A673 (cell line): ENCODE results near the gene PET117. TPM values are rescaled to one million over a fixed set of nuclear protein-coding genes. Genes with fewer than 3 reads are reported as not detected.

ENCODE experiments used
- BruUV-seq: library from RNA; stranded (reverse); fragments of 400-500 nt; replicated peaks from 2 replicates; lab custom pipeline; 2021; lab: Mats Ljungman, UMichigan
- CTCF ChIA-PET: fragments of 300-600 bp; sonication (Branson Sonifier 250); formaldehyde crosslinking; loops from one replicate; lab custom pipeline; 2022; ENCODE audit warnings: antibody characterized with exemption; lab: Charles Lee
- POLR2A ChIA-PET: fragments of 300-600 bp; sonication (Branson Sonifier 250); formaldehyde crosslinking; loops from one replicate; lab custom pipeline; 2022; ENCODE audit warnings: antibody characterized with exemption; ENCODE audit not compliant: low non-redundant PET; lab: Charles Lee
- DNase-seq: peaks from one replicate; pipeline ENCODE4 v3.0.0-alpha.2; 2015; ENCODE audit warnings: low spot score
- H3K27ac ChIP-seq: fragments of 200-600 bp; sonication (generic); 2 replicates; pipeline ENCODE4 v1.5.1; 2016; ENCODE audit warnings: mixed run types, low read depth, mild to moderate bottlenecking, mixed read lengths, antibody characterized with exemption, low read length; ENCODE audit not compliant: poor library complexity, severe bottlenecking
- H3K27me3 ChIP-seq: fragments of 200-600 bp; sonication (generic); replicated peaks from 2 replicates; pipeline ENCODE4 v1.6.1; 2017; ENCODE audit warnings: mixed run types, low read depth, mild to moderate bottlenecking, mixed read lengths, antibody characterized with exemption, low read length; ENCODE audit not compliant: insufficient read depth, poor library complexity
- H3K36me3 ChIP-seq: fragments of 200-600 bp; sonication (generic); 2 replicates; pipeline ENCODE4 v1.6.1; 2016; ENCODE audit warnings: mixed run types, mild to moderate bottlenecking, mixed read lengths, antibody characterized with exemption, low read length; ENCODE audit not compliant: insufficient read depth, poor library complexity, severe bottlenecking
- H3K4me1 ChIP-seq: fragments of 200-600 bp; sonication (generic); 2 replicates; pipeline ENCODE4 v1.6.1; 2017; ENCODE audit warnings: mixed run types, mild to moderate bottlenecking, mixed read lengths, antibody characterized with exemption, low read length; ENCODE audit not compliant: insufficient read depth, poor library complexity, severe bottlenecking
- H3K4me3 ChIP-seq: fragments of 200-600 bp; sonication (generic); 2 replicates; pipeline ENCODE4 v1.5.1; 2016; ENCODE audit warnings: low read depth, mixed run types, mild to moderate bottlenecking, mixed read lengths, low read length; ENCODE audit not compliant: poor library complexity, severe bottlenecking
- H3K9me3 ChIP-seq: fragments of 200-600 bp; sonication (generic); 2 replicates; pipeline ENCODE4 v1.6.1; 2016; ENCODE audit warnings: mixed run types, low read depth, mild to moderate bottlenecking, mixed read lengths, antibody characterized with exemption, low read length; ENCODE audit not compliant: poor library complexity, severe bottlenecking
- EZH2 ChIP-seq: fragments of 200-600 bp; sonication (generic); IDR thresholded peaks from 2 replicates; pipeline ENCODE4 v1.6.1; 2017; ENCODE audit warnings: borderline replicate concordance, low read depth, mild to moderate bottlenecking, mixed read lengths, antibody characterized with exemption, low read length; ENCODE audit not compliant: poor library complexity, severe bottlenecking
- intact Hi-C: fragments of 100-400 bp; cut with micrococcal nuclease; formaldehyde crosslinking; loops from one replicate; pipeline ENCODE4 v1.10.0; 2022; ENCODE audit not compliant: unreplicated experiment
- total RNA-seq: library from RNA; stranded (reverse); gene quantifications from 2 replicates; pipeline ENCODE4 v1.2.3, GENCODE V29; 2021
- TF ChIP-seq, protein P1 (sequence below): fragments of 300-800, 200-600 bp; sonication (generic); conservative IDR thresholded peaks from 2 replicates; pipeline ENCODE4 v1.5.1; 2017; ENCODE audit warnings: low read depth, mild to moderate bottlenecking, antibody characterized with exemption, low read length, moderate library complexity, mixed read lengths

The PET117 gene
- total RNA-seq, 1 experiment from 2014 or later: 23.0 TPM

DNA sequence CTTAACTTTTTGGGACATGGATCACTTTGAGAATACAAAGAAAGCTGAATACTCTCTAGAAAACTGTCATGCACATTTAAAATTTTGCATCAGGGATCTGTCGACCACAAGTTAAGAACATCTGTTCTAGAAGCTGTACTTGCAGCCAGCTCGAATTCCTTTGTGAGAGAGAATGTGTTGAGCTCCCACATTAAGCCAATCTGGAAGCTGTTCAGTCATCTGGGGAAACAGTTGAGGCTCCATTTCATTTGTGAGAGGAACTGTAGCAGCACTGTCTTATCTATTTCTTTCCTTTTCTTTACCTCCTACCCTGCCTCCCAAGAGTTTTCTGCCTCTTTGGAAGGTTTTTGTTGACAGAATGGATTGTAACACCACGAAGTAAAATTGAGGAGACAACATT is 50.8 kb downstream of the PET117 start:
- POLR2A ChIA-PET: no interaction called here
- no peaks in the 10 kb centered on the region for H3K9me3 ChIP-seq

DNA sequence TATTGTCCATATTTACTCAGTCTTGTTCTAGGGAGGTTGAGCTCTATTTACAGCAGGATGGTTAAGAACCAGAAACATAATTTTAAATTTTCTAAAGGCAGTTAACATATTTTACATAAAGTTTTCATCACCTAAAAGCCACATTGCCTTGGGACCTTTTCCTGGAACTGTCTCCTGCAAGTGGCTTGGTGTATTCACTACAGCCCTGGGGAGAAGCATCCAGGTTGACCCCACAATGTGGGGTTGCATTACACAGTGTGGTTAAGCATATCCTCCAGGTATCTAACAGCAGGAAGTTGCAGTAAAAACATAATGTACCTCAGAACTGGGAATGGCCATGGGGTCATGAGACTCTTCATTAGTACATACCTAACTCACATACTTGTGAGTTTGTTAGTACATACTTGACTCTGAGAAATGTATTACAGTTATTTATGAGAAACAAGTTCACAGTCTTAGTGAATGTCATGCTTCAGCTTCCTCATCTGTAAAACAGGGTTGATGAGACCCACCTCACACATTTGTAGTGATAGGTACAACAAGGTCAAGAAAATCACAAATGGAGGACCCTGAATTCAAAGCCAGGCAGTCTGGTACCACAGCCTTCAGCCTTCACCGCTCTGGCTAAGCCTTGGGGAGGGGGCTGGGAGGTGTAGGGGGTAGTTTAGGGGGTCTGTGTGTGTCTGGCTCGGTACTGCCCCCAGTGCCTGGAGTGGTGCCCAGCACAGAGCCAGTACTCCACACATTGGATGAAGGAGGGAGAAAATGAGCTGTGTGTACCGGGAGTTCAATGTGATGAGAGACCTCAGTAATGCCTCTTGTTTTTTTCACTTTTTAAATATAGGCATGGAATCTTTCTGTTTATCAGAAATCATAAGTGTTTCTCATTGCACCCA is 52.9 kb downstream of the PET117 start:
- no peak for DNase-seq
- POLR2A ChIA-PET: no interaction called here
- Histone ChIP-seq H3K4me1 (no peaks in the 10 kb centered on the region), H3K4me3 (no peak overlapping the region), H3K36me3 (no peaks in the 10 kb centered on the region), H3K9me3 (no peaks in the 10 kb centered on the region), H3K27me3 (no peaks in the 10 kb centered on the region), H3K27ac (no peak overlapping the region)
- CTCF ChIA-PET: no interaction called here
- no peak for TF ChIP-seq EZH2
- TF ChIP-seq, protein P1, sequence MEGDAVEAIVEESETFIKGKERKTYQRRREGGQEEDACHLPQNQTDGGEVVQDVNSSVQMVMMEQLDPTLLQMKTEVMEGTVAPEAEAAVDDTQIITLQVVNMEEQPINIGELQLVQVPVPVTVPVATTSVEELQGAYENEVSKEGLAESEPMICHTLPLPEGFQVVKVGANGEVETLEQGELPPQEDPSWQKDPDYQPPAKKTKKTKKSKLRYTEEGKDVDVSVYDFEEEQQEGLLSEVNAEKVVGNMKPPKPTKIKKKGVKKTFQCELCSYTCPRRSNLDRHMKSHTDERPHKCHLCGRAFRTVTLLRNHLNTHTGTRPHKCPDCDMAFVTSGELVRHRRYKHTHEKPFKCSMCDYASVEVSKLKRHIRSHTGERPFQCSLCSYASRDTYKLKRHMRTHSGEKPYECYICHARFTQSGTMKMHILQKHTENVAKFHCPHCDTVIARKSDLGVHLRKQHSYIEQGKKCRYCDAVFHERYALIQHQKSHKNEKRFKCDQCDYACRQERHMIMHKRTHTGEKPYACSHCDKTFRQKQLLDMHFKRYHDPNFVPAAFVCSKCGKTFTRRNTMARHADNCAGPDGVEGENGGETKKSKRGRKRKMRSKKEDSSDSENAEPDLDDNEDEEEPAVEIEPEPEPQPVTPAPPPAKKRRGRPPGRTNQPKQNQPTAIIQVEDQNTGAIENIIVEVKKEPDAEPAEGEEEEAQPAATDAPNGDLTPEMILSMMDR: no peak
- BruUV-seq: no TSS peak
- intact Hi-C loops: no loop called here

More for the DNA sequence above, 50.8 kb downstream of the PET117 start:
- CTCF ChIA-PET: no interaction called here
- no peak for TF ChIP-seq EZH2
- TF ChIP-seq, protein P1: no peak
- Histone ChIP-seq H3K4me1 (no peaks in the 10 kb centered on the region), H3K36me3 (peaks cover 18% of the 10 kb centered on the region), H3K27me3 (no peaks in the 10 kb centered on the region), H3K4me3 (no peak overlapping the region), H3K27ac (no peak overlapping the region)
- BruUV-seq: no TSS peak
- DNase-seq: no peak
- intact Hi-C loops: no loop called here

DNA sequence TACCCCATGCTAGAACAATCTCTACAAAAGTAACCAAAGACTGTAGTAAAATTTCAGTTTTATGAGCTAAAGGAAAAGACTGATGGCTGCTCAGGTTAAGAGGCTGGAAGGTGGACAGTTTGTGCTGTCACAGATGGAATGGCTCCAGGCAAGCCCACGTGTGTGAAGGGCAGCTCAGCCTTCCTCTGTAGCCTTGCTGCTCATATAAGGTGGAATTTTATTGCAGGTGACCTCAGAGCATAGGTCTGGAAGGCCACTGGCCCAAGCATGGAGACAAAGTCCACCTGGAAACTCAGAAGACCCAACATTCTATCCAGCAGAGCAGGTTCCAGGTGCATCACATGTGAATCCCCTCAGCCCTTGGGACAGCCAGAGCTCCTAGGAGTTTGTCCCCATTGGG is 53.6 kb downstream of the PET117 start:
- no peak for DNase-seq
- H3K27ac ChIP-seq: no peak overlapping the region
- H3K9me3 ChIP-seq: no peaks in the 10 kb centered on the region
- no peak overlapping the region for H3K4me3 ChIP-seq
- POLR2A ChIA-PET: no interaction called here
- intact Hi-C loops: no loop called here
- TF ChIP-seq, protein P1: no peak
- no peak for TF ChIP-seq EZH2
- no peaks in the 10 kb centered on the region for H3K4me1 ChIP-seq
- no peaks in the 10 kb centered on the region for H3K36me3 ChIP-seq
- CTCF ChIA-PET: no interaction called here
- H3K27me3 ChIP-seq: no peaks in the 10 kb centered on the region
- no TSS peak for BruUV-seq

Other genes with a start within 250 kb of the PET117 start
- 171 and 188 TPM in 2 replicates for gene SNX5, start 169.1 kb upstream of the PET117 start, total RNA-seq
- 39.1 and 41.4 TPM in 2 replicates for gene MGME1, start 168.8 kb upstream of the PET117 start, total RNA-seq
- gene OVOL2, start 79.9 kb upstream of the PET117 start, total RNA-seq: not detected in 2 replicates
- gene KAT14, start within 50 bp of the PET117 start, total RNA-seq: 20.1 and 20.6 TPM in 2 replicates
- gene ZNF133, start 150.7 kb downstream of the PET117 start, total RNA-seq: 9.3 and 12.8 TPM in 2 replicates